Type B pancreatic cell (in vitro differentiated cells): ENCODE results near the gene MYO1E. TPM values are rescaled to one million over a fixed set of nuclear protein-coding genes. Genes with fewer than 3 reads are reported as not detected.

Experiments used
- DNase-seq: peaks from one replicate; pipeline ENCODE4 v3.0.0; 2021; ENCODE audit warnings: mixed read lengths; ENCODE audit not compliant: unreplicated experiment; ENCODE audit errors: extremely low spot score
- H3K27ac Mint-ChIP-seq: 2 replicates; pipeline ENCODE4 v1.8.0; 2021; ENCODE audit warnings: mild to moderate bottlenecking, mixed read lengths
- H3K27me3 Mint-ChIP-seq: 2 replicates; pipeline ENCODE4 v1.8.0; 2021; ENCODE audit warnings: mixed read lengths
- H3K36me3 Mint-ChIP-seq: 2 replicates; pipeline ENCODE4 v1.8.0; 2021; ENCODE audit warnings: mixed read lengths
- H3K4me1 Mint-ChIP-seq: one replicate; pipeline ENCODE4 v1.8.0; 2021; ENCODE audit warnings: mixed read lengths; ENCODE audit not compliant: unreplicated experiment
- H3K4me3 Mint-ChIP-seq: 2 replicates; pipeline ENCODE4 v1.8.0; 2021; ENCODE audit warnings: mild to moderate bottlenecking, mixed read lengths
- H3K9me3 Mint-ChIP-seq: 2 replicates; pipeline ENCODE4 v1.8.0; 2021; ENCODE audit warnings: mixed read lengths
- CTCF ChIP-seq: fragments of 200-600 bp; sonication (generic); conservative IDR thresholded peaks from 2 replicates; pipeline ENCODE4 v1.5.0; 2021; ENCODE audit warnings: antibody characterized with exemption, mild to moderate bottlenecking
- total RNA-seq: library from RNA; stranded (reverse); gene quantifications from 2 replicates; pipeline ENCODE4 v1.2.1, GENCODE V29; 2021; ENCODE audit warnings: low replicate concordance

MYO1E gene
- total RNA-seq, 1 donor from 2014 or later, result 55.6 TPM

DNA sequence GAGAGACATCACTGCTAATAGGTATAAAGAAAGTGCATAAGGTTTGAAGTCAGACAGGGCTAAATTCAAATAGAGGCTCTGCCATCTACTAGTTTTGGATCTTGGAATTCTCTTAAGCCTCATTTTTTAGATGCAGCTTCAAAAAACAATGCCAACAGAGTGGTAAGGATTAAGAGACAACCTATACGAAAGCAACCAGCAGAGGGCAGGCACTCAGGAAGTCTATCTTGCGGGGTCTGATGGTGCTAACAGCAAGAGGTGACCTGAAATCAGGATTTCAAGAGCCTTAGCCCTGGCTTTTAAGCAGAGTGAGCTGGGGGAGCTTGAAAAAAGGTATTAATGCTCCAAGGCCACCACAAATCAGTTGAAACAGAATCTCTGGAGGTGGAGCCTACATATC, 125.3 kb downstream of the MYO1E start:
- Mint-ChIP-seq H3K27ac (no peak overlapping the region), H3K27me3 (no peaks in the 10 kb centered on the region), H3K4me3 (no peak overlapping the region), H3K4me1 (no peaks in the 10 kb centered on the region), H3K9me3 (no peaks in the 10 kb centered on the region), H3K36me3 (no peaks in the 10 kb centered on the region)
- peak; percentile 81 for TF ChIP-seq CTCF
- no peak for DNase-seq

DNA sequence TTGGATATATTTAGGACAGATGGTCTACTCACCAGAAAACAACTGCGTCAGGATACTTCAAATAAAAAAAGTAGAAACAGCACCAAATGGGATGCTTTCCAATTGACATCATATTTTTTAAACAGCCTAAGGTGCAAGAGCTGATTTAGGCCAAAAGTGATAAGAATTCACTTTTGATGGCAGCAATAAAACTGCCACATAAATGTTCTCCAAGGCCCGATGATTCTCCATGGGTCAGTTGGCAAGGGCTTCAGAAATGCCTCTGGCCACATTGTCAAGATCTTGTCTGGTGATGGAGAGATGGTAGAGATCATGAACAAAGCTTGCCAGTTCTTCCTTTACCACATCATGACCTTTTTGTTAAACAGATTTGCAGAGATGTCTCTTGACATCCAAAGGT, 127.1 kb downstream of the MYO1E start:
- no peak for DNase-seq
- Mint-ChIP-seq H3K9me3 (no peaks in the 10 kb centered on the region), H3K36me3 (no peaks in the 10 kb centered on the region), H3K27ac (no peak overlapping the region), H3K27me3 (no peaks in the 10 kb centered on the region), H3K4me1 (no peaks in the 10 kb centered on the region), H3K4me3 (no peak overlapping the region)
- TF ChIP-seq CTCF, result no peak

DNA sequence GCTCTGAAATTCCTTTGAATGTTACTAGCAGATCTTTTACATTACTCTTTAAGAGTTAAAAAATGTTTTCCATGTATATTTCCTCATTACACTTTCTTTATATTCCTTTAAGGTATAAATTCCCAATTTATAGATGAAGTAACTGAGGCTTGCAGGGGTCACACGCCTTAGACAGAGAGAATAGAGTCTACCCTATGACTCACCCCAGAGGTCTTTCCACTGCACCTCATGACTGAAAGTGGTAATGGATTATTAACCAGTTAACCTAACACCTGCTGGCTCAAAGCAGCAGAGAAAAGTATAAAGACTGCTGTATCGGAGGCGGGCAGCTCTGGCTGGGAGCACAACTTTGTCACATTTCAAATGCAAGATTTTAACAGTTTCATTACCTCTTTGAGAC, 128.3 kb downstream of the MYO1E start:
- Mint-ChIP-seq H3K36me3 (no peaks in the 10 kb centered on the region), H3K4me1 (no peaks in the 10 kb centered on the region), H3K4me3 (no peak overlapping the region), H3K27ac (no peak overlapping the region), H3K9me3 (no peaks in the 10 kb centered on the region), H3K27me3 (no peaks in the 10 kb centered on the region)
- TF ChIP-seq CTCF, result no peak
- no peak for DNase-seq

- TF ChIP-seq CTCF, result no peak
- H3K9me3 Mint-ChIP-seq, result no peaks in the 10 kb centered on the region
Measured at GRCh38 chr15:59243622-59244021, 129.0 kb downstream of the MYO1E start.

DNA sequence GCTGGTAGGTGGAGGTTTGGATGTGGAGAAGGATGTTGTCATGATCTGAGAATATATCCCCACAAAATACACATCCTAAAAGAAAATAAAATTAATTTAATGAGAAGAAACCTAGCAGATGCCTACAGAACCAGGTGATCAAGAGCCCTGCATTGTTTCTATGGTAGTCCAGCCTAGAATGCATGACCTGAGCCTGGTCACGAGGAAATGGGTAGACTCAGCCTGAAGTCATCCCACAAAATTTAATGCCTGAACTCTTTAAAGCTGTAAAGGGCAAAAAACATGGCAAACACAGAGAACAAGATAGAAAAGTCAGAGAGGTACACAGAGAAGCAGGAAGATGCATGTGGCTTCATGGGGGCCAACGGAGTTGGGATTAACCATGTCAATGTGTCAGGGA, 130.0 kb downstream of the MYO1E start:
- H3K9me3 Mint-ChIP-seq, result no peaks in the 10 kb centered on the region
- no peak for TF ChIP-seq CTCF
- no peaks in the 10 kb centered on the region for H3K36me3 Mint-ChIP-seq
- no peaks in the 10 kb centered on the region for H3K27me3 Mint-ChIP-seq
- H3K4me1 Mint-ChIP-seq, result no peaks in the 10 kb centered on the region
- no peak overlapping the region for H3K27ac Mint-ChIP-seq
- H3K4me3 Mint-ChIP-seq, result no peak overlapping the region
- no peak for DNase-seq

More at GRCh38 chr15:59243622-59244021, 129.0 kb downstream of the MYO1E start:
- Mint-ChIP-seq H3K4me3 (no peak overlapping the region), H3K27me3 (no peaks in the 10 kb centered on the region), H3K36me3 (no peaks in the 10 kb centered on the region), H3K4me1 (no peaks in the 10 kb centered on the region), H3K27ac (no peak overlapping the region)
- DNase-seq, result no peak

- Mint-ChIP-seq H3K27ac (no peak overlapping the region), H3K4me3 (no peak overlapping the region), H3K4me1 (peaks cover 5% of the 10 kb centered on the region), H3K27me3 (no peaks in the 10 kb centered on the region), H3K9me3 (no peaks in the 10 kb centered on the region), H3K36me3 (peaks cover 4% of the 10 kb centered on the region)
- TF ChIP-seq CTCF, result no peak
- no peak for DNase-seq
Measured at GRCh38 chr15:59240036-59240435, 132.6 kb downstream of the MYO1E start.
